Stimulated activated CD4-positive, alpha-beta T cell treated with anti-CD3 and anti-CD28 coated beads, Interleukin-15, amount 100 ng/mL, for 1 hour (primary cell): Measurements from ENCODE around the gene PVRIG.
"Not testable (repeated sequence)": the region's sequence is repeated elsewhere in the genome, so short reads cannot be mapped to it uniquely, and the experiment has no call there.

Experiments
- DNase-seq, 2 donors: peaks; one replicate each; pipeline ENCODE4 v3.0.0-alpha.2; 2020; ENCODE audit warnings: low read depth in 1 of 2, low spot score in 1 of 2

PVRIG gene

GRCh38 chr7:100219801-100220585 is at the start of gene PVRIG:
Gene PVRIG (plus strand): TSS chr7:100219949. CDS start chr7:100219971, 22 bp downstream.
- DNase-seq: not testable (repeated sequence)

GRCh38 chr7:100170101-100170897 is 49.5 kb upstream of the PVRIG start:
- no peak for DNase-seq

- DNase-seq: no peak
These were observed 48.6 kb upstream of the PVRIG start for GRCh38 chr7:100171087-100171681.

GRCh38 chr7:100171840-100172239 is 47.9 kb upstream of the PVRIG start:
- no peak for DNase-seq

- no peak for DNase-seq
These were observed 45.8 kb upstream of the PVRIG start for GRCh38 chr7:100173806-100174495.

GRCh38 chr7:100174582-100174981 is 45.2 kb upstream of the PVRIG start:
- DNase-seq: no peak

GRCh38 chr7:100175296-100175935 is 44.3 kb upstream of the PVRIG start:
- no peak for DNase-seq

- DNase-seq: no peak
These were observed 43.4 kb upstream of the PVRIG start for GRCh38 chr7:100176096-100177044.

GRCh38 chr7:100177045-100178001 is 42.4 kb upstream of the PVRIG start, which contains the start of the genes GPC2 and STAG3:
Gene GPC2 (minus strand): TSS chr7:100177381. CDS start chr7:100177199, 182 bp downstream.
Gene STAG3 (plus strand): TSS chr7:100177918. CDS start chr7:100180557, 2,639 bp downstream.
- peak; percentile 95 to 98 for DNase-seq

GRCh38 chr7:100180084-100180483 is 39.7 kb upstream of the PVRIG start:
- DNase-seq: not testable (repeated sequence)

GRCh38 chr7:100182616-100183015 is 37.1 kb upstream of the PVRIG start:
- DNase-seq: not testable (repeated sequence)

GRCh38 chr7:100183090-100183489 is 36.7 kb upstream of the PVRIG start:
- DNase-seq: not testable (repeated sequence)

- DNase-seq: no peak
These were observed 34.0 kb upstream of the PVRIG start for GRCh38 chr7:100185726-100186125.

- no peak for DNase-seq
These were observed 30.7 kb upstream of the PVRIG start for GRCh38 chr7:100189061-100189460.

GRCh38 chr7:100190048-100190711 is 29.6 kb upstream of the PVRIG start:
- no peak for DNase-seq

GRCh38 chr7:100191775-100192174 is 28.0 kb upstream of the PVRIG start:
- DNase-seq: no peak

GRCh38 chr7:100192281-100192862 is 27.4 kb upstream of the PVRIG start:
- DNase-seq: not testable (repeated sequence)
